HG02970 (cell line): ENCODE results near the gene KLRD1.
"Not testable (repeated sequence)": the region's sequence is repeated elsewhere in the genome, so short reads cannot be mapped to it uniquely, and the experiment has no call there.

ENCODE experiments used
- ATAC-seq: cut with Tn5 transposase; IDR thresholded peaks from one replicate; pipeline ENCODE4 v1.9.1; 2021; ENCODE audit warnings: mild to moderate bottlenecking, moderate library complexity, moderate number of reproducible peaks; ENCODE audit not compliant: unreplicated experiment, low FRiP score

KLRD1 gene

DNA sequence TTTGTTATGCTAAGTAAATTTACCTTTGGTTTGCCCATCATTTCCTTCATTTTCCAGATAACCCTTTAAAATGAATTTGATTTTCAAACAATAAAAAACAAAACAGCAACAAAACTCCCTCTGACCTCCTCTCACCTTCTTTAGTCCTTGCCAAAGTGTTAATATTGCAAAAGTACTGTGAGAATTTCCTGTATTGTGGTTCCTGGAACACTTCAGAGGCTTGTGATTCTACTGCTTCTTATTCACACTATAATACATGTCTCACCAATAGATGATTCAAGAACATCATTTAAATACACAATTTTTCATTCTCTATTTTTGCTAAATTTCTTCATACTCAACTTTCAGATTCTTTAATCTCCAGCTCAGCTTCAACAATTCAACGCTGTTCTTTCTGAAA lies at the start of gene KLRD1:
Gene KLRD1 (plus strand): TSS at position 241 of the 400 bp plus-strand sequence. CDS start 208 bp downstream, outside the sequence.
- no peak for ATAC-seq

GRCh38 chr12:10260927-10261326 lies 46.7 kb upstream of the KLRD1 start:
- ATAC-seq = no peak

DNA sequence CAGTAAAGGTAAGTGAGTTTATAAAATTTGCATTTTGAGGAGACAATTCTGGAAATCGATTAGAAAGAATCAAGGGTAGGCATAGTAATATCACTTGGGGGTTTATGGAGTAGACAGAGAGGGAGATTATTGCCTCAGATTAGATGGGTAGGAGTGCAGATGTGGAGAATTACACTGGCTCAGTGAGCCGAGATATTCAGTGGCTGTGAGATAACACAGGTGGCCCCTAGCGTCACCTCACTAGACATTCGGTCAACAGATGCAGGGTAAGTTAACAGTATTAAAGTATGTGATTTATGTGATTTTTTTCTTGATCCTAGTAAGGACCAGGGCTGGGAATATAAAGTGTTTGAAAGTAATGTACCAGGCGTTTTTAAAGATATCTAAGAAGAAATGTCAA lies 39.6 kb upstream of the KLRD1 start:
- no peak for ATAC-seq

- no peak for ATAC-seq
Measured at GRCh38 chr12:10272467-10272866, 35.2 kb upstream of the KLRD1 start.

GRCh38 chr12:10276774-10277173 lies 30.9 kb upstream of the KLRD1 start:
- ATAC-seq = no peak

DNA sequence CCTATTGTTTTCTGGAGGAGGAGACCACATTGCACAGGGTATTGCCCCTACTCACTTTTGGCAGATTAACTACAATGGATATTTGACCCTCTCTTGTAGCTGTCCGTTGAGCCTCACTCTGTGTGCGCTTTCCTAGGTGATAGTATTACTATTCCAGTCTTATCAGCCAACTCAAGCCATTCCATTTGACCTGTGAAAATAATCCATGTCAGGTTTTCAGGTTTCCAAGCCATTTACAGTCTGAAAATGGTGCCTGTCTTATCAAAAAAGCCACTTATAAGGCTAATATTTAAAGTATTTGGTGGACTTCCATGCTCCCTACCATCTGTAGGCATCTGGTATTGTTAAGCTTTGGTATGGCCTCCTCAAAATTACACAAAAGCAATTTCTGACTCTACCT lies 29.6 kb upstream of the KLRD1 start:
- ATAC-seq = no peak

DNA sequence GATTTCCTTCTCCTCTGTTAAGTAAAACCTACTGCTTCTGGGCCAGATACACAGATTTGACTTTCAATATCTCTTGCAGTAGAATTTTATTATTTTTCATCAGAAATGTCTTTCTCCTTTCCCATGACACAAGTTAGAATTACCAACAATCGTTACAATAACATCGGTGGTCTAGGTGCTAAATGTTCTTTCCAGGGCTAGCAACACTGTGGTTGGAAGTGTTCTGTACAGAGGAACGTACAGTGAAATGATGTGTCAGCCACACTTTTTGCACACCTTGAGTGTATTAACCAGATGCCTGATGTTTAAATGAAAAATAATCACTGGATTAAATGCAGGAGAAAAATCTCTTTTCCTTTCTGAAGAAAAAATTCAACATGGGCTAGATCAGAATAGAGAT lies 27.7 kb upstream of the KLRD1 start:
- ATAC-seq = no peak

DNA sequence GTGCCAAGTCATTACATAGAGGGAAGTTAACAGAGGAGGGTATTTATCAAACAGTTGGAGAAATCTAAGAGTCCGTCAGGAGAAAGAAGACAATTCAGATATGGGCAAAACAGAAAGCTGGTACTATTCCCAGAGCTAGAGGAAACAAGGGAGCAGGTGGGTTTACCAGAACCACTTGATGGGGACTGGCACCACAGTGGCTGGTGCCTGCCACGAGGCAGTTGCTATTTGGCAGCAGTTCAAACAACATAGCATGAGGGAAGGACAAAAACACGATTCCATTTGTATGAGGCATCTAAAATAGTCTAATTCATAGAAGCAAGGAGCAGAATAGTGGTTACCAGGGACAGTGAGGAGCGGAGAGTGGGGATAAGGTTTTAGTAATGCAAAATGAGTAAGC lies 24.6 kb upstream of the KLRD1 start:
- ATAC-seq = no peak

- no peak for ATAC-seq
Measured at GRCh38 chr12:10285919-10286318, 21.8 kb upstream of the KLRD1 start.

- ATAC-seq = no peak
Measured at GRCh38 chr12:10289005-10289754, 18.5 kb upstream of the KLRD1 start.

GRCh38 chr12:10291030-10291429 lies 16.6 kb upstream of the KLRD1 start:
- ATAC-seq = no peak

DNA sequence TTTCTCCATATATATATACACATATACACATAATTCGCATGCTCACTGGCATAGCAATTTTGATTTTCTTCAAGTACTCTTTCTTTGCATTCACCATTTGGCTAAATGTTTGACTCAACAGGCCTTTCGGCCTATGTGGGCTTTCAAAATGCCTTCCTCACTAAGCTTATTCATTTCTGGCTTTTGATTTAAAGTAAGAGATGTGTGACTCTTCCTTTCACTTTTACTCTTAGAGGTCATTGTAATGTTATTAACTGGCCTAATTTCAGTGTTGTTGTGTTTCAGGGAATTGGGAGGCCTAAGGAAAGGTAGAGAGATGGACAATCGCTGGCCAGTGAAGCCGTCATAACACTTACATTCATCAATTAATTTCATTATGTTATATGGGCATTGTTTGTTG lies 14.5 kb upstream of the KLRD1 start:
- ATAC-seq = no peak

GRCh38 chr12:10293570-10294227 lies 14.0 kb upstream of the KLRD1 start:
- ATAC-seq = no peak

DNA sequence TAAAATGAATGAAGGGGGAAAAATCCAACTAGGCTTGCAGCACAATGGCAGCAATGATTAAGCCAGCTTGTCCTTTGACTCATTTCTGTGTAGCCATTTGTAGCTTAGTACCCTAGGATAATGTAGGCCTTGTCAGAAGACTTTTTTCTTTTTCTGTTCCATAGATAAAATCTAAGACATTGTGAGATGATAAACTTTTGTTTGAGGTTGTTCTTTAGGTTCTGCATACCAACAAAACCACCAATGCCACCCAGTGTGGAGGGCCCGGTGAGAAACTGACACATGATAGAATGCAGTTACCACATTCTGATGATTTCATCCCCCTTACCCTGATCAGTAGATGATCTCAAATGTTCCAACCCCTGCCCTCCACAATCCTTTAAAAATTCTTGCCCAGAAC lies 6.6 kb upstream of the KLRD1 start:
- ATAC-seq = no peak

GRCh38 chr12:10304161-10304574 lies 3.5 kb upstream of the KLRD1 start:
- ATAC-seq = no peak

- ATAC-seq = no peak
Measured at GRCh38 chr12:10305411-10305810, 2.3 kb upstream of the KLRD1 start.

- no peak for ATAC-seq
Measured at GRCh38 chr12:10310926-10311720, 3.5 kb downstream of the KLRD1 start.

DNA sequence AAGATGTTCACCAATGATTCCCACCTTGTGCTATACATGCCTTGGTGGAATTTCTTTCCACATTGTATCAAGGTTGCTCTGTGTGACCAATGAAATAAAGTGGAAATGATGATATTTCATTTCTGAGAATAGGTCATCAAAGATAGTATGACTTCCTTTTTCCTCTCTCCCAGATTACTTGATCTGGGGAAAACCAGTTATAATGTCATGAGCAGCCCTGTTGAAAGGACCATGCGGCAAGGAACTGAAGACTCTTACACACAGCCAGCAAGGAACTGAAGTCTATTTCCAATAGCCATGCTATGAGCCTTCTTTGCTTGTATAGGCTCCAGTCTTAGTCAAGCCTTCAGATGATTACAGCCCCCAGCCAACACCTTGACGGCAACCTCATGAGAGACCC lies 11.7 kb downstream of the KLRD1 start:
- ATAC-seq = no peak

DNA sequence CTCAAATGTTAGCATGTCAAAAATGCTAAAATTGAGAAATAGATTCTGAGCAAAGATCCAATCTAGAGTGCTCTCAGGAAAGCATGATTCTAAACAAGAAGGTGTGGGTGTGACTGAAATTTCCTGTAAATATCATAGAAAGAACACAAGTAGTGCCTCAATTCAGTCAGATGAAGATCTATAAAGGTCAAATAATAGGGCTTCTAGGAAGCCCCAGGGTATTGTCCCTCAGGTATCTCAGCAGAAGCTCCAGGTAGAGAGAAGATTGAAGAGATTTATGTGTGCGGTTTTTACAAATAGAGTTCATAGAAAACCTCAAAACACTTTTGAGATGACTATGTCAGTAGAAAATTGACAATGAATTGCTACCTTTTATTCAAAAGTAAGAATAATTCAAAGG lies 13.0 kb downstream of the KLRD1 start:
- no peak for ATAC-seq

DNA sequence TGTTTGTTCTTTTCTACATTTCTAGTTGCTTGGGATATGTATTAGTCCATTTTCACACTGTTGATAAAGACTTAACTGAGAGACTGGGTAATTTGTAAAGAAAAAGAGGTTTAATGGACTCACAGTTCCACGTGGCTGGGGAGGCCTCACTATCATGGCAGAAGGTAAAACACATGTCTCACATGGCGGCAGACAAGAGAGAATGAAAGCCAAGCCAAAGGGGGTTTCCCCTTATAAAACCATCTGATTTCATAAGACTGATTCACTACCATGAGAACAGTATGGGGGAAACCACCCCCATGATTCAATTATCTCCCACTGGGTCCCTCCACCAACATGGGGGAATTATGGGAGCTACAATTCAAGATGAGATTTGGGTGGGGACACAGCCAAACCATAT lies 21.0 kb downstream of the KLRD1 start:
- not testable (repeated sequence) for ATAC-seq

- ATAC-seq = no peak
Measured at GRCh38 chr12:10331642-10332239, 24.1 kb downstream of the KLRD1 start.
